Measurements from ENCODE around the gene TBC1D9. TPM values are rescaled to one million over a fixed set of nuclear protein-coding genes. Genes with fewer than 3 reads are reported as not detected.

TBC1D9 gene
- total RNA-seq, 2 donors from 2014 or later, result 22.3 to 29.0 TPM

- Mint-ChIP-seq H3K27me3 (ENCODE audit: insufficient read depth) (peaks cover 32% of the 10 kb centered on the region), H3K9me3 (peaks cover 9% of the 10 kb centered on the region), H3K36me3 (ENCODE audit: low read depth) (no peaks in the 10 kb centered on the region), H3K4me3 (no peak overlapping the region), H3K4me1 (no peaks in the 10 kb centered on the region), H3K27ac (no peak overlapping the region)
- Histone ChIP-seq H3K9ac (ENCODE audit: extremely low read depth, low read length, poor library complexity, severe bottlenecking) (no peak overlapping the region), H3K36me3 (ENCODE audit: control insufficient read depth, insufficient read depth, low read length) (no peaks in the 10 kb centered on the region), H3K27me3 (ENCODE audit: control insufficient read depth, insufficient read depth, low read length, poor library complexity, severe bottlenecking) (peaks cover 22% of the 10 kb centered on the region), H3K9me3 (ENCODE audit: control insufficient read depth, low read length) (peaks cover 5% of the 10 kb centered on the region), H3K4me3 (ENCODE audit: low read length) (no peak overlapping the region), H3K27ac (ENCODE audit: low read depth, low read length) (no peak overlapping the region), H3K4me1 (ENCODE audit: control insufficient read depth, insufficient read depth, low read length) (no peaks in the 10 kb centered on the region)
- TF ChIP-seq CTCF (conservative IDR thresholded peaks at IDR 0.05), result no peak
- DNase-seq, result no peak
- 60 to 84% methylated on average over 2 to 4 of the region's 4 CpGs for WGBS, 2 experiments (ENCODE audit: insufficient coverage in 1 of 2, insufficient read length in 1 of 2)
These were observed 180.7 kb downstream of the TBC1D9 start for GRCh38 chr4:140575489-140575888.

GRCh38 chr4:140571620-140572019 is 184.6 kb downstream of the TBC1D9 start:
- Histone ChIP-seq H3K9ac (ENCODE audit: extremely low read depth, low read length, poor library complexity, severe bottlenecking) (no peak overlapping the region), H3K4me3 (ENCODE audit: low read length) (no peak overlapping the region), H3K27ac (ENCODE audit: low read depth, low read length) (no peak overlapping the region), H3K27me3 (ENCODE audit: control insufficient read depth, insufficient read depth, low read length, poor library complexity, severe bottlenecking) (peaks cover 60% of the 10 kb centered on the region), H3K9me3 (ENCODE audit: control insufficient read depth, low read length) (peaks cover 5% of the 10 kb centered on the region), H3K36me3 (ENCODE audit: control insufficient read depth, insufficient read depth, low read length) (no peaks in the 10 kb centered on the region), H3K4me1 (ENCODE audit: control insufficient read depth, insufficient read depth, low read length) (no peaks in the 10 kb centered on the region)
- Mint-ChIP-seq H3K36me3 (ENCODE audit: low read depth) (no peaks in the 10 kb centered on the region), H3K4me3 (no peak overlapping the region), H3K27ac (no peak overlapping the region), H3K27me3 (ENCODE audit: insufficient read depth) (peaks cover 4% of the 10 kb centered on the region), H3K9me3 (peaks cover 9% of the 10 kb centered on the region), H3K4me1 (peaks cover 10% of the 10 kb centered on the region)
- no peak for TF ChIP-seq CTCF (conservative IDR thresholded peaks at IDR 0.05)
- DNase-seq, result no peak
- WGBS, 2 experiments (ENCODE audit: insufficient coverage in 1 of 2, insufficient read length in 1 of 2), result 85% methylated on average over 1 of the region's 2 CpGs; no CpG with 5 or more reads in 1 of the 2 experiments

Other genes starting within 250 kb of the TBC1D9 start
- gene ELMOD2, start 232.2 kb downstream of the TBC1D9 start, total RNA-seq, result 10 to 100 TPM; 65.5 to 67.9 TPM
- gene UCP1, start 187.4 kb downstream of the TBC1D9 start, total RNA-seq, result under 1 TPM in 1 of 2 donors, not detected in 1; 0.24 TPM

Measured in endodermal cell (in vitro differentiated cells).